Tibial nerve (tissue), 4 donors: ENCODE measurements around the gene ELF2.

Experiments used
- CTCF ChIP-seq, 5 experiments: fragments of 200-600 bp in 3 of 5; fragments of 450-650 bp in 2 of 5; sonication (generic) in 3 of 5; IDR thresholded peaks; one replicate each; pipeline ENCODE4 v1.5.1; 2016 to 2019; ENCODE audit warnings: antibody characterized with exemption in 5 of 5, mild to moderate bottlenecking in 3 of 5, moderate library complexity in 2 of 5
- EP300 ChIP-seq, 2 donors: sonication (generic); formaldehyde crosslinking; IDR thresholded peaks; one replicate each; pipeline ENCODE4 v1.6.1; 2017; ENCODE audit warnings: antibody characterized with exemption in 2 of 2, mild to moderate bottlenecking in 1 of 2

- TF ChIP-seq CTCF (IDR thresholded peaks at IDR 0.05) (no peak), EP300 (IDR thresholded peaks at IDR 0.05) (no peak)
Measured at GRCh38 chr4:139084804-139085093, 92.3 kb downstream of the ELF2 start.
